ENCODE results near the gene MME. TPM values are rescaled to one million over a fixed set of nuclear protein-coding genes. Genes with fewer than 3 reads are reported as not detected.
A peak's percentile ranks its signal among the peaks of the same experiment; 100 is the strongest.

The MME gene
- polyA plus RNA-seq, 1 experiment, result 208 TPM

GRCh38 chr3:155101398-155101797, 21.3 kb downstream of the MME start:
- 0 out of 2 replicates have a peak, but pooled peaks have one; percentile 10 for TF ChIP-seq CTCF (IDR thresholded peaks at IDR 0.05; ENCODE audit: insufficient read depth, low read depth, low read length)
- H3K36me3 ChIP-seq (ENCODE audit: control insufficient read depth, insufficient read depth, low read length), result peaks cover 8% of the 10 kb centered on the region
- CTCF ChIA-PET, result interaction anchor here (1.2 to 1.3 kb wide), 2 partner anchors 14 to 22 kb away, joined by 3 to 5 read pairs; partner anchors contain the start of gene MME
- H3K4me3 ChIP-seq (ENCODE audit: low read depth, low read length), result no peak overlapping the region
- POLR2A ChIA-PET, result interaction anchor here (0.5 kb wide), 2 partner anchors 13 to 302 kb away, joined by 3 to 4 read pairs; no protein-coding TSS in a partner anchor
- no peak for DNase-seq (ENCODE audit: low read depth)
- no peaks in the 10 kb centered on the region for H3K27me3 ChIP-seq (ENCODE audit: control insufficient read depth, insufficient read depth, low read length)

GRCh38 chr3:155102329-155102728, 22.2 kb downstream of the MME start:
- Histone ChIP-seq H3K36me3 (ENCODE audit: control insufficient read depth, insufficient read depth, low read length) (peaks cover 6% of the 10 kb centered on the region; the same call in 1 of the 2 replicates), H3K4me3 (ENCODE audit: low read depth, low read length) (no peak overlapping the region), H3K27me3 (ENCODE audit: control insufficient read depth, insufficient read depth, low read length) (no peaks in the 10 kb centered on the region)
- CTCF ChIA-PET, result interaction anchor here (0.9 kb wide), 2 partner anchors 37 to 221 kb away, joined by 3 to 4 read pairs; no protein-coding TSS in a partner anchor
- DNase-seq (ENCODE audit: low read depth), result no peak
- no peak for TF ChIP-seq CTCF (IDR thresholded peaks at IDR 0.05; ENCODE audit: insufficient read depth, low read depth, low read length)
- POLR2A ChIA-PET, result no interaction called here

- Histone ChIP-seq H3K4me3 (ENCODE audit: low read depth, low read length) (no peak overlapping the region), H3K36me3 (ENCODE audit: control insufficient read depth, insufficient read depth, low read length) (peaks cover 4% of the 10 kb centered on the region), H3K27me3 (ENCODE audit: control insufficient read depth, insufficient read depth, low read length) (no peaks in the 10 kb centered on the region)
- TF ChIP-seq CTCF (IDR thresholded peaks at IDR 0.05; ENCODE audit: insufficient read depth, low read depth, low read length), result no peak
- no peak for DNase-seq (ENCODE audit: low read depth)
- POLR2A ChIA-PET, result no interaction called here
- CTCF ChIA-PET, result interaction anchor here (1.0 to 1.8 kb wide), 2 partner anchors 11 to 132 kb away, joined by 4 to 5 read pairs; no protein-coding TSS in a partner anchor
Observed at GRCh38 chr3:155103686-155104085, 23.6 kb downstream of the MME start.

- Histone ChIP-seq H3K4me3 (ENCODE audit: low read depth, low read length) (no peak overlapping the region), H3K27me3 (ENCODE audit: control insufficient read depth, insufficient read depth, low read length) (no peaks in the 10 kb centered on the region), H3K36me3 (ENCODE audit: control insufficient read depth, insufficient read depth, low read length) (peaks cover 7% of the 10 kb centered on the region)
- CTCF ChIA-PET, result interaction anchor here (0.9 kb wide), 1 partner anchor 10 kb away, joined by 4 read pairs; no protein-coding TSS in a partner anchor
- POLR2A ChIA-PET, result no interaction called here
- TF ChIP-seq CTCF (IDR thresholded peaks at IDR 0.05; ENCODE audit: insufficient read depth, low read depth, low read length), result no peak
- DNase-seq (ENCODE audit: low read depth), result no peak
Observed at GRCh38 chr3:155106119-155106518, 26.0 kb downstream of the MME start.

- ChIA-PET POLR2A (no interaction called here), CTCF (no interaction called here)
- Histone ChIP-seq H3K27me3 (ENCODE audit: control insufficient read depth, insufficient read depth, low read length) (no peaks in the 10 kb centered on the region), H3K4me3 (ENCODE audit: low read depth, low read length) (no peak overlapping the region), H3K36me3 (ENCODE audit: control insufficient read depth, insufficient read depth, low read length) (peaks cover 8% of the 10 kb centered on the region)
- no peak for DNase-seq (ENCODE audit: low read depth)
- no peak for TF ChIP-seq CTCF (IDR thresholded peaks at IDR 0.05; ENCODE audit: insufficient read depth, low read depth, low read length)
Observed at GRCh38 chr3:155110022-155110421, 29.9 kb downstream of the MME start.

Measured in BJ (cell line).